CD14-positive monocyte (primary cell): ENCODE data around the gene MRPL36. TPM values are rescaled to one million over a fixed set of nuclear protein-coding genes. Genes with fewer than 3 reads are reported as not detected.

Experiments
- DNase-seq, 3 donors: peaks; one replicate each; pipeline ENCODE4 v3.0.0-alpha.2; 2011 to 2022
- H2AFZ ChIP-seq: 2 replicates; pipeline ENCODE4 v1.6.0; 2012; ENCODE audit warnings: mild to moderate bottlenecking, low read depth, low read length, inconsistent platforms; ENCODE audit not compliant: insufficient read depth, poor library complexity, severe bottlenecking
- H3K27ac ChIP-seq, 2 donors: 1 replicate in 1 of 2; 2 replicates in 1 of 2; pipeline ENCODE4 v1.5.1; 2012 to 2013; ENCODE audit warnings: low read length in 2 of 2, control low read depth in 1 of 2, inconsistent platforms in 1 of 2, low read depth in 1 of 2, mild to moderate bottlenecking in 1 of 2
- H3K27me3 ChIP-seq, 2 donors: one replicate each; pipeline versions ENCODE4 v1.6.0 to v1.6.1; 2011 to 2013; ENCODE audit warnings: low read length in 2 of 2; ENCODE audit not compliant: control insufficient read depth in 2 of 2, insufficient read depth in 2 of 2
- H3K36me3 ChIP-seq, 2 donors: replicated peaks in 1 of 2; 1 replicate in 1 of 2; 2 replicates in 1 of 2; pipeline versions ENCODE4 v1.5.1 to v1.6.1; 2012 to 2013; ENCODE audit warnings: low read length in 2 of 2, control low read depth in 1 of 2, inconsistent platforms in 1 of 2, mild to moderate bottlenecking in 1 of 2; ENCODE audit not compliant: insufficient read depth in 2 of 2, control insufficient read depth in 1 of 2
- H3K4me1 ChIP-seq, 2 donors: 1 replicate in 1 of 2; 2 replicates in 1 of 2; pipeline versions ENCODE4 v1.5.1 to v1.6.1; 2012 to 2013; ENCODE audit warnings: low read length in 2 of 2, control low read depth in 1 of 2, inconsistent platforms in 1 of 2, mild to moderate bottlenecking in 1 of 2, moderate library complexity in 1 of 2; ENCODE audit not compliant: insufficient read depth in 2 of 2, control insufficient read depth in 1 of 2
- H3K4me2 ChIP-seq: replicated peaks from 2 replicates; pipeline ENCODE3; 2012; ENCODE audit warnings: low read length, moderate library complexity, mild to moderate bottlenecking; ENCODE audit not compliant: poor library complexity, severe bottlenecking; ENCODE audit errors: extremely low read depth
- H3K4me3 ChIP-seq, 3 experiments: fragments of 200-600 bp in 1 of 3; sonication (generic) in 1 of 3; replicated peaks in 1 of 3; 1 replicate in 2 of 3; 2 replicates in 1 of 3; pipeline ENCODE4 v1.5.1; 2011 to 2013; ENCODE audit warnings: low read length in 3 of 3, mild to moderate bottlenecking in 3 of 3, control low read depth in 2 of 3, low read depth in 2 of 3, inconsistent platforms in 1 of 3, moderate library complexity in 1 of 3
- H3K79me2 ChIP-seq: 2 replicates; pipeline ENCODE4 v1.6.0; 2012; ENCODE audit warnings: mild to moderate bottlenecking, control low read depth, inconsistent platforms, low read length, moderate library complexity; ENCODE audit not compliant: insufficient read depth
- H3K9ac ChIP-seq: 2 replicates; pipeline ENCODE4 v1.6.0; 2017; ENCODE audit warnings: low read length, mild to moderate bottlenecking; ENCODE audit not compliant: insufficient read depth, poor library complexity, severe bottlenecking
- H3K9me3 ChIP-seq, 2 donors: replicated peaks in 1 of 2; 1 replicate in 1 of 2; 2 replicates in 1 of 2; pipeline versions ENCODE4 v1.5.1 to v1.6.1; 2012 to 2013; ENCODE audit warnings: low read length in 2 of 2, control low read depth in 1 of 2; ENCODE audit not compliant: control insufficient read depth in 1 of 2, insufficient read depth in 1 of 2
- H4K20me1 ChIP-seq: 2 replicates; pipeline ENCODE4 v1.6.0; 2012; ENCODE audit warnings: mild to moderate bottlenecking, low read length, control low read depth, moderate library complexity; ENCODE audit not compliant: insufficient read depth
- H3K27ac Mint-ChIP-seq, 7 donors: one replicate each; pipeline ENCODE4 v1.8.0; 2020; ENCODE audit warnings: mild to moderate bottlenecking in 7 of 7, mixed read lengths in 7 of 7, moderate library complexity in 6 of 7, inconsistent platforms in 2 of 7
- H3K27me3 Mint-ChIP-seq, 3 donors: one replicate each; pipeline ENCODE4 v1.8.0; 2021 to 2022; ENCODE audit warnings: low read depth in 3 of 3, mild to moderate bottlenecking in 3 of 3, mixed read lengths in 3 of 3, moderate library complexity in 3 of 3, inconsistent platforms in 1 of 3
- H3K36me3 Mint-ChIP-seq, 2 donors: one replicate each; pipeline ENCODE4 v1.8.0; 2020; ENCODE audit warnings: mixed read lengths in 2 of 2, inconsistent platforms in 1 of 2, mild to moderate bottlenecking in 1 of 2
- H3K4me1 Mint-ChIP-seq: one replicate; pipeline ENCODE4 v1.8.0; 2020; ENCODE audit warnings: mild to moderate bottlenecking, mixed read lengths
- H3K4me3 Mint-ChIP-seq, 2 donors: one replicate each; pipeline ENCODE4 v1.8.0; 2020; ENCODE audit warnings: mild to moderate bottlenecking in 2 of 2, mixed read lengths in 2 of 2, moderate library complexity in 1 of 2
- H3K9me3 Mint-ChIP-seq, 7 donors: one replicate each; pipeline ENCODE4 v1.8.0; 2020 to 2022; ENCODE audit warnings: mixed read lengths in 7 of 7, mild to moderate bottlenecking in 6 of 7, moderate library complexity in 6 of 7, inconsistent platforms in 2 of 7
- WGBS: methylation state at CpG from one replicate; pipeline ENCODE4 v1.1.5; 2013; ENCODE audit warnings: missing lambda C conversion rate; ENCODE audit not compliant: insufficient coverage; 5-methylcytosine and 5-hydroxymethylcytosine counted together
- intact Hi-C, 2 donors: fragments of 100-400 bp; cut with micrococcal nuclease; formaldehyde crosslinking; loops; one replicate each; pipeline versions ENCODE4 v1.15.0 to v1.15.1; 2023
- polyA plus RNA-seq, 3 donors: library from polyadenylated mRNA; depleted of rRNA in 1 of 3; unstranded in 2 of 3; stranded (reverse) in 1 of 3; fragments of 300-500 nt in 2 of 3; fragments of >200 nt in 1 of 3; fragmentation: Illumina TruSeq in 2 of 3; gene quantifications; 1 replicate in 2 of 3; 2 replicates in 1 of 3; pipeline ENCODE4 v1.2.3, GENCODE V29; 2012 to 2021
- TF ChIP-seq, protein P1 (sequence below): fragments of 200-600 bp; IDR thresholded peaks from one replicate; pipeline ENCODE4 v1.8.0; 2022; ENCODE audit warnings: antibody characterized with exemption, mild to moderate bottlenecking

MRPL36 gene
- polyA plus RNA-seq, 3 donors, result 17.9 to 81.7 (median 65.9) TPM

GRCh38 chr5:1835431-1835830 lies 35.8 kb upstream of the MRPL36 start:
- WGBS, result 82% methylated on average over 11 of the region's 13 CpGs
- Mint-ChIP-seq H3K36me3 (no peaks in the 10 kb centered on the region), H3K4me1 (no peaks in the 10 kb centered on the region), H3K4me3 (peak overlapping the region in 1 of 2 donors; percentile 14), H3K27ac (no peak overlapping the region), H3K27me3 (peaks cover 14 to 41% (median 15%) of the 10 kb centered on the region in 3 donors), H3K9me3 (peaks cover 0 to 2% (median 0%) of the 10 kb centered on the region in 7 donors)
- H3K9ac ChIP-seq, result no peak overlapping the region
- H3K9me3 ChIP-seq, result no peaks in the 10 kb centered on the region
- TF ChIP-seq, protein P1, sequence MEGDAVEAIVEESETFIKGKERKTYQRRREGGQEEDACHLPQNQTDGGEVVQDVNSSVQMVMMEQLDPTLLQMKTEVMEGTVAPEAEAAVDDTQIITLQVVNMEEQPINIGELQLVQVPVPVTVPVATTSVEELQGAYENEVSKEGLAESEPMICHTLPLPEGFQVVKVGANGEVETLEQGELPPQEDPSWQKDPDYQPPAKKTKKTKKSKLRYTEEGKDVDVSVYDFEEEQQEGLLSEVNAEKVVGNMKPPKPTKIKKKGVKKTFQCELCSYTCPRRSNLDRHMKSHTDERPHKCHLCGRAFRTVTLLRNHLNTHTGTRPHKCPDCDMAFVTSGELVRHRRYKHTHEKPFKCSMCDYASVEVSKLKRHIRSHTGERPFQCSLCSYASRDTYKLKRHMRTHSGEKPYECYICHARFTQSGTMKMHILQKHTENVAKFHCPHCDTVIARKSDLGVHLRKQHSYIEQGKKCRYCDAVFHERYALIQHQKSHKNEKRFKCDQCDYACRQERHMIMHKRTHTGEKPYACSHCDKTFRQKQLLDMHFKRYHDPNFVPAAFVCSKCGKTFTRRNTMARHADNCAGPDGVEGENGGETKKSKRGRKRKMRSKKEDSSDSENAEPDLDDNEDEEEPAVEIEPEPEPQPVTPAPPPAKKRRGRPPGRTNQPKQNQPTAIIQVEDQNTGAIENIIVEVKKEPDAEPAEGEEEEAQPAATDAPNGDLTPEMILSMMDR, result no peak
- no peak overlapping the region for H3K4me3 ChIP-seq
- no peak overlapping the region for H2AFZ ChIP-seq
- no peak overlapping the region for H3K4me2 ChIP-seq
- no peaks in the 10 kb centered on the region for H4K20me1 ChIP-seq
- H3K36me3 ChIP-seq, result no peaks in the 10 kb centered on the region
- DNase-seq, result no peak
- H3K27me3 ChIP-seq, result no peaks in the 10 kb centered on the region
- intact Hi-C loops, result no loop called here
- no peaks in the 10 kb centered on the region for H3K79me2 ChIP-seq
- H3K27ac ChIP-seq, result no peak overlapping the region
- H3K4me1 ChIP-seq, result no peaks in the 10 kb centered on the region

DNA sequence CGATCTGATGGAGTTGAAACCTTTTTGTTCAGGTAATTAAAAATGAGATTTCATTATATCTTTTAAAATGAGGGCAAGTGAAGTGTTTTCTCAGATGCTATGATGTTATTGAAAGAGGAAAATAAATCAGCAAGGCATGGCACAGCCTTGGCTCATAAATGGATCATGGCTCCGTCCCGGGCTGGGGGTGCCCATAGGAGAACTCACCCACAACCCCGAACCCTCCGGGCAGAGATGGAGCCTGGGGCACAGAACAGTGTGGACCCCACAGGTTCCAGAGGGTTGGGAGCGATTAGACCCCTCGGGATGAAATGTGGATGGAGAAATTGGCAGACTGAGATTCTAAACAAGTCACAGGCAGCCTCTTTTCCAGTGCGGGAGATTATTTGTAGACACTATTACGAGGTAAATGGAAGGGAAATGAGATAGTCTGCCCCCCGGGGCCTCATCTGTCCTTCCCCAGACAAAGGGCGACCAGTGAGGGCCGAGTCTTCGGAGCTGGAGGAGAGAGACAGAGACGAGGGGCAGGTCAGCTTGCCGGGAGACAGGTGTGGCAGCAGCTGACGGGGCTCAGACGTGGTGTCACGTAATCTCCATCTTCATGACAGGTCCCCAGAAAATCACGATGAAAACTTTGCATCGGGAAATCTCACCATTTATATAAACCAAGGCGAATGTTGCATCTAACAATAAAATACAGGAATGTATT lies 35.2 kb upstream of the MRPL36 start:
- no peaks in the 10 kb centered on the region for H3K4me1 ChIP-seq
- Mint-ChIP-seq H3K27ac (no peak overlapping the region), H3K27me3 (peaks cover 13 to 38% (median 14%) of the 10 kb centered on the region in 3 donors), H3K4me3 (peak overlapping the region in 1 of 2 donors; percentile 46), H3K36me3 (no peaks in the 10 kb centered on the region), H3K4me1 (no peaks in the 10 kb centered on the region), H3K9me3 (peaks cover 0 to 2% (median 0%) of the 10 kb centered on the region in 7 donors)
- no peaks in the 10 kb centered on the region for H3K79me2 ChIP-seq
- intact Hi-C loops, result no loop called here
- H3K9ac ChIP-seq, result no peak overlapping the region
- no peak overlapping the region for H2AFZ ChIP-seq
- WGBS, result 66% methylated on average over 13 of the region's 21 CpGs
- no peaks in the 10 kb centered on the region for H4K20me1 ChIP-seq
- no peak overlapping the region for H3K27ac ChIP-seq
- no peak overlapping the region for H3K4me3 ChIP-seq
- no peak overlapping the region for H3K4me2 ChIP-seq
- H3K27me3 ChIP-seq, result no peaks in the 10 kb centered on the region
- H3K9me3 ChIP-seq, result no peaks in the 10 kb centered on the region
- DNase-seq, result no peak
- H3K36me3 ChIP-seq, result no peaks in the 10 kb centered on the region
- TF ChIP-seq, protein P1, result no peak
